SKM-1 (cell line): ENCODE measurements around the gene ITIH4.
A peak's percentile ranks its signal among the peaks of the same experiment; 100 is the strongest.

Source experiments
- DNase-seq: peaks from one replicate; lab custom pipeline; 2025; ENCODE audit not compliant: unreplicated experiment; lab: John Stamatoyannopoulos, UW

ITIH4 gene

DNA sequence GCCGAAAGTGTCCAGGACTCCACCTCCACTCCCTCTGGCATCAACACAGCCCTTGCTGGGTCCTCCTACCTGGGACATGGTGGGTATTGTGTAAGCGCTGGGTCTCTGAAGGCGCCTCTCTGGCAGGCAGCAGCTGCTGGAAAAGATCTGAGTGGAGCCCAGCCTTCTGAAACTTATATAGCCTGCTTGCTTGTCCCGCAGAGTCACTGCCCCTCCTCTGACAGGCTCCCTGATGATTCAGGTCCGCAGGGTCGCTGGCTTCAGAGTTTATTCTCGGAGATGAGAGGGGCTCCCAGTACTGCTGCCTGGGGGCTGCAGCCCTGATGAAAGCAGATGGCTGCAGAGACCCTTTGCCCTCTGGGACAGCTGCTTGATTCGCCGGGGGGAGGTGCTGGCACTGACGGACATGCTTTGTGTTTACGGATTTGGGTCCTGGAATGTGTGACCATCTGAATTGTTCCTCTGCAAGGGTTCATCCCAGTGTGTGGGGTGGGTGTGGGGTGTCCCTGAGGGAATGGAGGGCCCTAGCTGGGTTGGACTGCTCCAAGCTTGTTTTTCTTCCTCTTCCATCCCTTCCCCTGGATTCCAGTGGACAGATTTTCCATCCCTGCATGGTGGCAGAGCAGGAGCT lies 4.5 kb upstream of the ITIH4 start, which contains the start of gene MUSTN1:
MUSTN1 (minus strand) TSS at position 149 of the 631 bp plus-strand sequence; CDS start at position 78, 71 bp downstream.
- no peak for DNase-seq

DNA sequence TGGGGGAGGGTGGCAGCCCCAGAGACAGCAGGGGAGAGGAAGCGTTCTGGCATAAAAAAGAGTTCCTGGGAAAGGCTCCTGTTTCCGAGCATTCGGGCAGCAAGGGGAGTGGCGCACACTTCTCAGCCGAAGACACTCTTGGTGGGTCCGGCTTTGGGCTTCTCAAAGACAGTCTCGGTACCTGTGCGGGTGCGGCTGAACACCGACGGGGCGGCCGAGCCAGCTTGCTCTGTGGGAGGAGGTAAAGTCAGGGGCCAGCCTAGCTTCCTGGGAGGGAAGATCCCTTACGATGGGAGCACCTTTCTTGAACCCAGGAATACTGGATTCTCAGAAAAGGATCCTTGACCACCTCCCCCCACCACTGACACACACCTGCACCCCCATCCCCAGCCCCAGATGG lies 2.7 kb upstream of the ITIH4 start:
- no peak for DNase-seq

DNA sequence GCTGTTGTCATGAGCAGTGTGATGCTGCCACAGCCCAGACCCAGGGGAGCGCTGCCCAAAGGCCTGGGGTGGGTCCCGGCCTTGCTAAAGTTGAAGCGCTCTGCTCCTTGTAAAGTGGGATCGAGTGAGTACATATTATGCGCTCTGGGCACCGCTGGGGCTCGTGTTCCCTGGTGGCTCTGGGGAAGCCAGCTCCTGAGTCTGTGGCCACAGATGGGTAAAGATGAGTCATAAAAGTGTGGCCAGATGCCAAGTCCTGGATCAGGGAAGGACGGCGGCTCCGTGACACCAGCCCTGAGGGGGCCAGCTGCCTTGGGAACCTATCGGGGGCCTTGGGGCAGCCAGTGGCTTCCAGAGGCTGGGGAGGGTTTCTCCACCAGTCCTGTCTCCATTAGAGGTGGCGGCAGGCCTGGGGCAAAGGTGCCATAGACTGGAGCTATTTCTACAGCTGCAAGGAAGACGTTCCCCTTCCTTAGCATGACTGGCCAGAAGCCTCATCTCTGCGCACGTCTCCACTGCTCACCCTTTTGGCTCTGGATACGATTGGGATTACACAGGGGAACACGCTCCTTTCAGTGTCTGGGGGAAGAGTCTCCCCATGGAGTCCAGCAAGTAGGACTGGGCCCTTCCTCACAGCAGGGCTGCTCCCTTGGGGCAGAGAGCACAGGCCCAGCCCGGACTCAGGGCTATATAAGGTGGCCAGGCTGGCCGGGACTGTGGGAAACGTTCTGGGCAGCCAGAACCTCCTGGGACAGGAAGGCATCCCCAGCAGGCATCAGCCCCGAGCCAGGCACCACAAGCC lies 1.2 kb upstream of the ITIH4 start:
- DNase-seq = no peak

DNA sequence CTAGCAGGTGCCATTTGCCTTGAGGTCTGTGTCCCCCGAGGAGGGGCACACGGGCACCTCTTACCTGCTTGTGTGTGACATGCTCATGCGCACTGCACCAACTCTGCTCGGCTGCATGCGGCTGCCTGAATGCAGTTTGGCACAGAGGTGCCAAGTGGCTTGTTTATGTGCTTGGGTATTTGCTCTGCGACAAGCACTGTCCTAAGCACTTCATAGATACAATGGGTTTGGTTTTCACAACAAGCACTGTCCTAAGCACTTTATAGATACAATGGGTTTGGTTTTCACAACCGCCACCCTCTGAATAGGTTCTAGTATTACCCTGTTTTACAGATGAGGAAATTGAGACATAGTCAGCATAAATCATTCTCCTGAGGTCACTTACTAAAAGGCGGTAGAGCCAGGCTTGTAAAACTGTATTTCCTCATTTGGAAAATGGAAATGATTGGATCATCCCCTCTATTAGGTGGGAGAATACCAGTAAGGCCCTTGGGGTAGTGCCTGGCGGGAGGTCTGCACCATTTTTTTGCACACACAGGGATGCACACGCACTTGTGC lies 487 bp downstream of the ITIH4 start:
- no peak for DNase-seq

DNA sequence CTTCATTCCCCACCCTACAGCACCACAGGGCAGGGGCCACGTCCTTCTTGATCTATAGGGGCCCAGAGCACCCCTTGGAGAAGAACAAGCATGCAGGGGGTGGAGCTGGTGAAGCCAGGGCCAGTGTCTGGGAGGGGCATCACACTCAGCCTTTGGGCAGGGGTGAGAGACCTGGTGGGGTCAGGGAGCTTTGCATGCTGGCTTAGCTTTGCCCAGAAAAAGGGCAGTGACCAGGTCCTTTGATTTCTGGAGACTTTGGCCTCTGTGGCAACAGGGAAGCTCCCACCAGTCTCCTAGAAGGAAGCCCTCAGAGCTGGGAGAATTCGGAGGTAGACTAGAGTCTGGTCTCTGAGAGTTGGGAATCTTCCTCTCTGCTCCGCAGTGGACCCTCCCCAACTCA lies 990 bp downstream of the ITIH4 start:
- DNase-seq = no peak

DNA sequence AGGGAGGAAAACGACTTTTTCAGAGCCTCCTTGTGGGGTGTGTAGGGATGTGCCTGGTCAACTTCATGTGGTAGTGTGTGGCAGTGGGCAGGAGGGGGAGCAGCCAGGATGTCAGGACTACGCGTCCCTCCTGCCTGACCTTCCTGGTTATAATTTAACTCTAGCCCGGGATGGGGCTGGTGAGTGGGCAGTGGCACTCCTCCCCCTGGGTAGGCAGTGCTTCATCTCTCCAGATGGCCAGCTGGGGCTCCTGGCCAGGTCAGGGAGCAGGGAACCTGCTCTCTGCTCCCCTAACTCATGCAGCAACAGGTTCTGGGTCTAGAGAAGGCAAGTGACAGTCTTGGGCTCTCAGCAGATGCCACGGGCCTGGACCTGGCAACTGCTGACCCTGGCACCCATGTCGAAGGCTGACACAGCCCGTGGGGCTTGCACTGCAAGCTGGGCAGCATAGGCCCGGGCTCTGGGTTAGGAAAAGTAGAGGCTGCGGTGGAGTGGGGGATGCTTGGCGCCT lies 2.6 kb downstream of the ITIH4 start:
- no peak for DNase-seq

DNA sequence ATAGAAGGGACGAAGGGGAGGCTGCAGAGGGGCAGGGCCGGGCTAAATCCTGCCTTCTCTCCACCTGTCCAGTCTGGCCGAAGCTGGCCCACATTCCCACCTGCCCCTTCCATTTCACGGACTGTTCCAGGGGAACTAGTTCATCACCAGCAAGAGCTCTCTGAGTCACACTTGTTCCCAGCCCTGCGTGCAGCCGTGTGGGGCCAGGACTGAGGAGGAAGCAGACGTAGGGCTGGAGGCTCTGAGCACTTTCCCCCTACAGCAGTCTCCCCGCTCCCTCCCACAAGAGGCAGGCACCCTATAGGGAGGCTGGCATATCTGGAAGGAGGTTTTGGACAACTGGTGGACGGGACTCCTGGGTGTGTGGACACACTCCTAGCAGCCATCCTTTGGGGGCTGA lies 3.0 kb downstream of the ITIH4 start:
- no peak for DNase-seq

DNA sequence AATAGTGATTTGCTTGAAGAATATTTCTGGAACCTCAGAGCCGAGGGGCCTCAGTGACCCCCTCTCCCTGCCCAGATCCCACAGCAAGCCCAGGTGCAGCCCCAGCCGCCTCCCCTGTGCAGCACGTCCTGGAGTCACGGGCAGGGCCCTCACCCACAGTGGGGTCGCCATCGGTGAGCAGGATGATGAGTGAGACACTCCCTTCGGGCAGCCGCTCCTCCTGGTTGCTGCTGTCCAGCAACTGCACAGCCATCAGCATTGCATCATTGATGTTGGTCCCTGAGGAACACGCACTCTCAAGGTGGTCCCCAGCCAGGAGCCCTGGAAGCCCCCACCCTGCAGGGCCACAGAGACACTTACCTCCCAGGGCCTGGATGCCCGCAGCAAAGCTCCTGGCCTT lies 6.4 kb downstream of the ITIH4 start:
- DNase-seq = no peak

DNA sequence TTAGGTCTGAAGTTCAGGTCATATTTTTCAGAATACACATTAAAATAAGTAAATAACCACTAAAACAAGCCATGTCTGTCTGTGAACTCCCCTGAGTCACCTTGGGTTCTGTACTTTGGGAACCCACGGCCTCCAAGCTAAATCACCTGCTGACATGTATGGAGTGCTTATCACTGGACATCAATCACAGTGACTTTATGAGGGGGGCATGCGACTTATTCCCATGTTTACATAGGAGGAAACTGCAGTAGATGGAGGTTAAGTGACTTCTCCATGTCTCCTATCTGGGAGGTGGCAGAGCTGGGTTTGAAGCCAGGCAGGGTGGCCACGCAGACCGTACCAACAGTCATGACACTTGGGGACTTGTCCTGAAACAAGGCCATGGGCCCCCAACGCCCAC lies 8.1 kb downstream of the ITIH4 start:
- DNase-seq = no peak

DNA sequence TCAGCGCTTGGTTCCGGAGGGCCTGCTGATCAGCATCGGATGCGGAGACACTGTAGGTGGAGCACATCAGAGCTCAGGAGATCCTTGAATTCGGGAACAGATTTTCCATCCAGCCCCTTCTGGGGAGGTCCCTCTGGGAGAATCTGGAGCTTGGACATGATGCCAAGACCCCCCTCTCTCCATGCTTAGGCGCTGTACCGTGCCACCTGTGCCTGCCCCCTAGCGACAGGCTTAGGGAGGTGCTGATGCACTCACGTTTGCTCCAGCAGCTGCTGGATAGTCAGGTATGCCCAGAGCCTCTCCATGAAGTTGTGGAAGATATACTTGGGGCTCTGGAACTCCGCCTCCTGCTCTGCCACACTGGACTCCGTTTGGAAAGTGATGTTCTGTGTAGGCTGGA lies 9.7 kb downstream of the ITIH4 start:
- peak; percentile 50 for DNase-seq

DNA sequence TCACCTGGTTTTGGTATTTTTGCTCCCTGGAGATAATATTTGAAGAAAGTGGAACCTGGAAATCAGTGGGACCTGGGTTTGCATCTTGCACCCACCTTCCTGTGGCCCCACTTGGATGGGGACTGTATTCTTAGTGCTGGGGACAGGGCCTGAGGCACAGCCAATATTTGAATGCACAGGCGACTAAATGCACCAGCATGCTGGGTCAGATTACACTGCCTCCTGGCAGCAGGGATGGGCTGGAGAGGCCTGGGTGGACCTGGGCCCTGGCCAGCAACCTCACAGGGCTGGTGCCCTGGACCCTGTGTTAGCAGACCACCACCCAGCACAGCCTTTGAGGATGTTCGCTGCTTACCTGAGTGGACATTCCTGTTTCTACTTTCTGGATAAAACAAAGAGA lies 10.5 kb downstream of the ITIH4 start:
- no peak for DNase-seq

DNA sequence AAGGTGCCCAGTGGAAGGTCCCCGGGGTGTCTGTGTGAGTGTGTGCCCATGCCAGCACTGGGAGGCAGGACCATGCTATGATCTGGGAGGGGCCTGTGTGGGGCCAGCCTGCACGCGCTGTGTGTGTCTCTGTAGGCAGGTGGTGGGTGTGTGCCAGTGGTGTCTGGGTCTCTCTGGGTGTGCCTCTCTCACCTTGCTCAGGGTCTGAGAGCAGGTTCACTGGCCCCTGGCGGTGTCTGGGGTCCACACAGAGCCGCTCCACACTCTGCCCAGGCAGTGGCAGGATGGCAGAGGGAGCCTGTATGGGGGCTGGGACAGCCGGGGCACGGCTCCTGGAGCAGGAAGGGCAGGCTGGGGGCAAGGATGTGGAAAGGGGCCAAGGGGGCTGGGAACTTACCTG lies 12.6 kb downstream of the ITIH4 start:
- no peak for DNase-seq

DNA sequence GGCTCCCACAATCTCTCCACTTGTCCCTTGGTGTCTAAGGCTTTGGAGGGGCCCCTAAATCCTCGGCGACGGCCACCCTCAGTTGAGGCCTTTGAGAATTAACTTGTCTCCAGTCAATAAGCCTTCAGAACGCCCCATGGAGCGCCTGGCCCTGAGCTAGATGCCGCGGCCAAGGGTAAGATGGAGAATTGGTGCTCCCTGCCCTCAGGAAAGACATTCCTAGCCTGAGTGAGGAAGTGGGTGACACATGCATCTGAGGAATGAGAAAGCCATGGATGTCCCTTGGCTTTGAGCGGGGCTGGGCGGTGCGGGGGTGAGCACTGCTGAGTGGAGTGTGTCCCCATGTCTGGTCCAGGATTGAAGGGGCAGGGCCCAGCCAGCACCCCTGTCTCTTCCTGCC lies 13.3 kb downstream of the ITIH4 start:
- no peak for DNase-seq

DNA sequence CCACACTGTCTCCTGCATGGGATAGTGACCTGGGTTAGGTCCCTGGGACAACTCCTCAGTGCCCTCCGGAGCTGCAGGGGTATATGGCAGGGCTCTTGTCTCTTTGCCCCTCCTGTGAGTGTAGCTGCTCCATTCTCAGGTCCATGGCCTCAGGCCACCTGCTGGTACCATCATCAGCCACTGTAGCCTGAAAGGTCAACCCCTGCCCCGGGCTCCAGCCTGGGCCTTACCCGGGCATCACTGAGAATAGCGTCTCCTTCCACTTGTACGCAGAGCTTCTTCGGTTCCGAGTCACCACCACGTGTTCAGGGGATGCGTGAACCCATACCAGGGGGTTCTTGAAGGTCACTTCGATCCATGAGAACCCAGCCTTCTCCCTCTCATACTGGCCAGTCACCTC lies 13.8 kb downstream of the ITIH4 start:
- DNase-seq = no peak

DNA sequence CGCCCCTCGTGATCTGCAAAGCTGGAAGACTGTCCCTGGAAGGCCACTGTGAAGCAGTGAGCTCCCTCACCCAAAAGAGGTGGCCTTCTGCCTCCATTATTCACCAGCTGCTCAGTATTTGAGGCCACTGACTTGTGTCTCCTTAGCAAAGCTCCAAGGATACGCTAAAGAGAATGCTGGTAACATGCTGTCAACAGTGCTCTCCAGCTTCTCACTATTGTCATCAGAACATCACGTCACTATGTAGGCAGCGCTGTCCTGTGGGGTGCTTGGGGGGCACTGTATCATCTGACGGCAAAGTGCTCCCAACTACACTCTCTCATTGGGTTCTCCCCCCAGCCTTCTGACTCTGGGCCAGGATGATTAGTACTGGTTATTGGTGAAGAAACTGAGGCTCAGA lies 14.3 kb downstream of the ITIH4 start:
- DNase-seq = no peak

DNA sequence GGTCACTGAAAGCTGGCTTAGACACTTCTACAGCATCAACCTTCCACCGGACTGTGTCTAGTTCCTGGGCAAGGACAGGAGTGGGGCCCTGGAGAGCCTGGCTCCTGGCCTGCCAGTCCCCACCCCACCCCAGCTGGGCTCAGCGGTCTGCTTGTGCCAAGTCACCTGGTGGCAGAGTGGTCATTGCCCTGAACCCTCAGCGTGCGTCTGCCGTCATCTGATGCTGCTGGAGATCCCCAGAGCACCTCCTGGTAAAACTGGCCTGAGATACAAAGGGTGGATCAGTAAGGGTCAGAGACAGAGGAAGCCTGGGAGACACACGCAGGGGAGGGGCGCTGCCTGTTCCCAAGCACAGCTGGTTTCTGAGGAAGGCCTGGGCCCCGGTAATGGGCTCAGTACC lies 16.7 kb downstream of the ITIH4 start:
- no peak for DNase-seq

DNA sequence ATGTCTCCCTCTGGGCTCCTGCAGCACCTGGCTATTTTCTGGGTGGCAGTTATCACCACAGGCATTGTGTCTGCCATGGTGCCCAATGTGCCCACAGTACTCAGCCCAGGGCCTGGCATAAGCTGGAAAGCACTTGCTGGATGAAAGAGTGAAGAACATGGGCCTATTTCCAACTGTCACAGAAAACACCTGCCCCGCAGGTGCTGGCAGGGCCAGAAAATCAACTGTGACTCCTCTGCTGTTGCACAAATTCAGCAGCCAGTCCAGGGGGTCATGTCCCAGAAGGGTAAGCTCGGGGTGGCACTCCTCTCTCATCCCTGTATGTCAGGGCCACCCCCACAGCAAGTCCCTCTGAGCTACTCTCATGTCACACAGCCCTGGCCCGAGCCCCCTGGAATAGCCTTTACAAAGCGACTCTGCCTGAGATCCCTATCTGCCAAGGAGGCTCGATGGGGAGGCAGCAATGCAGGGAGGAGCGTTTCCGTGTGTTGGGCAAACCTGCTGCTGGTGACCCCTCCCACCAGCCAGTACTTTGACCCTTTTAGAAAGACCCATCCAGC lies 18.9 kb downstream of the ITIH4 start:
- DNase-seq = no peak

DNA sequence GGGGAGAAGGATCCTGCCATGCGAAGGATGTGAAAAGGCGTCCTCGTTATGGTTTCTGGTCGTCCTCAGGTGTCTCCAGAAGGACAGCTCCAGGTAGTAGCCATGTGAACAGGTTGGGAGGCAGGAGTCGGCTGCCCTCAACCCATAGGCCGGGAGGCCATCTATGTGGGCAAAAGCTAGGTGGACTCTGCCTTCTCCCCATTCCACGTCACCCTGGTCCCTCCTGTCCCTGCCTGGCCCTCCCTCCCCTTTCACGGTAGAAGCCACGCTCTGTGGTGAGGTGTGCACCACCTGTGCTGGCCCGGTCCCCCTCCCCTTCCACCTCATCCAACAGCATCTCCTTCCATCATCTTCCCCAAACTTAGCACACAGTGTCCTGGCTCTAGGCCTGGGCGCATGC lies 19.5 kb downstream of the ITIH4 start:
- DNase-seq = no peak

DNA sequence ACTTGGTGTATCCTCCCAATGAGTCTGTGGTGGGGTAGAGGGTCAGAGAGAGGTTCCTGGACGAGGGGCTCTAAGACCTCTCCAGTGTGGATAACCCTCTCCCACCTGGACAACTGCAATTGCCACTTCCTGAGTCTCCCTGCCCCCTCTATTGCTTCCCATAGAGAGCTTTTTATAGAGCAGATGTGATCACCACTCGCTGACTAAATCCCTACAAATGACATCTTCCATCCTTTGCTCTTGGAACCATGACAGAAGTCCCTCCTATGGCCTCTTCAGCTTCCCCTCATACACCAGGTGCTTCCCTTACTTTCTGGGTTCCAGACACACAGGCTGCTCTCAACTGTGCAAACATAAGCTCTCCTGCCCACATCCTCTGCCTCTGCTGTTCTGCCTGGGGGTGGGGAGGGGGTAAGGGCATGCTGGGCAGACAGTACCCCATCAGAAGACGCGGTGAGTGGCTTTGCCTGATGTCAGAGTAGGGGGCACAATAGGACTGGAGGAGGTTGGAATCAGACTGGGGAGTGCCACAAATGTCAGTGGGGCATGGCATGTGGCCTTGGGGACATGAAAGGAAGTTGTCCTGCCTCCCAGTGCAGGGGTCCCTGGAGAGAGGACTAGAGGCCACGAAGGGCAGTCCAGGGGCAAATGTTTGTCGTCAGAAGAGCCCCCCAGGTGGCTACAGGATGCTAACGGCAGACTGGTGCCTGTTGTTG lies 20.7 kb downstream of the ITIH4 start:
- no peak for DNase-seq

DNA sequence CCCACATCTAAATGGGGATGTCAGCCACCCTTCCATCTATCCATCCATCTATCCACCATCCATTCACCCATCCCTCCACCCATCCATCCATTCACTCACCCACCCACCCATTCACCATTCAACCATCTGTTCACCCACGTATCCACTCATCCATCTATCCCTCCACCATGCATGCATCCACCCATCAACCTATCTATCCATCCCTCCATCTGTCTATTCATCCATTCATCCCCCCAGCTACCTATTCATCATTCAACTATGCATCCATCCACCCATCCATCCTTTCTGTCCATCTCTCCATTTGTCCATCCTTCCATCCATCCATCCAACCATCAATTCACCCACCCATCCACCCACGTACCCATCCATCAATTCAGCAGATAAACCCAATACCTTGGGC lies 21.3 kb downstream of the ITIH4 start:
- no peak for DNase-seq
